Ishikawa (cell line): ENCODE data around the gene GABRG3.

ENCODE experiments used
- CEBPB ChIP-seq: IDR thresholded peaks from 2 replicates; pipeline ENCODE4 v1.6.1; 2012
- CREB1 ChIP-seq: IDR thresholded peaks from 2 replicates; pipeline ENCODE4 v1.6.1; 2012; ENCODE audit warnings: low read depth
- EGR1 ChIP-seq: IDR thresholded peaks from 2 replicates; pipeline ENCODE4 v1.6.1; 2012
- EP300 ChIP-seq: IDR thresholded peaks from 2 replicates; pipeline ENCODE4 v1.6.1; 2012; ENCODE audit warnings: borderline replicate concordance
- FOXM1 ChIP-seq: IDR thresholded peaks from 2 replicates; pipeline ENCODE4 v1.6.1; 2012; ENCODE audit warnings: low read depth, borderline replicate concordance
- NFIC ChIP-seq: IDR thresholded peaks from 2 replicates; pipeline ENCODE4 v1.6.1; 2012
- RAD21 ChIP-seq: IDR thresholded peaks from 2 replicates; pipeline ENCODE4 v1.6.1; 2012; ENCODE audit warnings: low read depth
- REST ChIP-seq: IDR thresholded peaks from 2 replicates; pipeline ENCODE4 v1.6.1; 2012; ENCODE audit warnings: low read depth, mild to moderate bottlenecking
- TAF1 ChIP-seq: IDR thresholded peaks from 2 replicates; pipeline ENCODE4 v1.6.1; 2012; ENCODE audit warnings: low read depth, mild to moderate bottlenecking
- TCF12 ChIP-seq: IDR thresholded peaks from 2 replicates; pipeline ENCODE4 v1.6.1; 2012; ENCODE audit warnings: low read depth
- TEAD4 ChIP-seq: IDR thresholded peaks from 2 replicates; pipeline ENCODE4 v1.6.1; 2012
- YY1 ChIP-seq: IDR thresholded peaks from 2 replicates; pipeline ENCODE4 v1.6.1; 2012; ENCODE audit warnings: low read depth
- ZBTB7A ChIP-seq: IDR thresholded peaks from 2 replicates; pipeline ENCODE4 v1.6.1; 2012; ENCODE audit warnings: low read depth
- TF ChIP-seq, protein P1 (sequence below): IDR thresholded peaks from 2 replicates; pipeline ENCODE4 v1.6.1; 2012
- TF ChIP-seq, protein P2 (sequence below): IDR thresholded peaks from 2 replicates; pipeline ENCODE4 v1.6.1; 2012

The GABRG3 gene

GRCh38 chr15:27292641-27293040, 321.7 kb downstream of the GABRG3 start:
- no peak for TF ChIP-seq RAD21
- no peak for TF ChIP-seq EGR1
- no peak for TF ChIP-seq CREB1
- no peak for TF ChIP-seq REST
- TF ChIP-seq EP300, result no peak
- TF ChIP-seq ZBTB7A, result no peak
- no peak for TF ChIP-seq YY1
- TF ChIP-seq, protein P1, sequence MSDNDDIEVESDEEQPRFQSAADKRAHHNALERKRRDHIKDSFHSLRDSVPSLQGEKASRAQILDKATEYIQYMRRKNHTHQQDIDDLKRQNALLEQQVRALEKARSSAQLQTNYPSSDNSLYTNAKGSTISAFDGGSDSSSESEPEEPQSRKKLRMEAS, result no peak
- no peak for TF ChIP-seq CEBPB
- no peak for TF ChIP-seq TAF1
- no peak for TF ChIP-seq TCF12
- no peak for TF ChIP-seq NFIC
- TF ChIP-seq FOXM1, result no peak
- TF ChIP-seq TEAD4, result no peak
- TF ChIP-seq, protein P2, sequence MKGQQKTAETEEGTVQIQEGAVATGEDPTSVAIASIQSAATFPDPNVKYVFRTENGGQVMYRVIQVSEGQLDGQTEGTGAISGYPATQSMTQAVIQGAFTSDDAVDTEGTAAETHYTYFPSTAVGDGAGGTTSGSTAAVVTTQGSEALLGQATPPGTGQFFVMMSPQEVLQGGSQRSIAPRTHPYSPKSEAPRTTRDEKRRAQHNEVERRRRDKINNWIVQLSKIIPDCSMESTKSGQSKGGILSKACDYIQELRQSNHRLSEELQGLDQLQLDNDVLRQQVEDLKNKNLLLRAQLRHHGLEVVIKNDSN, result no peak

- no peak for TF ChIP-seq RAD21
- TF ChIP-seq, protein P2, result no peak
Observed at GRCh38 chr15:27293607-27294006, 322.6 kb downstream of the GABRG3 start.

DNA sequence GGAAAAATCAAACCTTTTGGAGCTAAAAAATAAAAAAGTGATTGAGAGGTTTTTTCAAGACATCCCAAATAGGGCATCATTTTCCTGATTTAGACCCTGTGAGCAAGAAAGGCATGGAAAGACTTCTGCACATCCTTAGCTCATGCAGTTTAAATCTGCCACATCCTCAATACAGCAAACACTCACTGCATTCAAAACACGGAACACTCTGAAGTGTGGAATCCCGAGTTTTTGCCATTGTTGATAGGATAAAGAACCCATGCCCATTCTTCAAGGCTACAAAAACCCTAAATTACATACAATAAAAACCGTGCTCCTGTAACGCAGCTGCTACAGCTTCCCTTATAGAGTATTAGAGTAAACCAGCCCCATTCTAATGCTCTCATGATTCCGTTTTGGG, 346.8 kb downstream of the GABRG3 start:
- TF ChIP-seq NFIC, result no peak
- no peak for TF ChIP-seq TCF12
- no peak for TF ChIP-seq CREB1
- TF ChIP-seq, protein P2, result no peak
- TF ChIP-seq YY1, result no peak
- no peak for TF ChIP-seq TEAD4
- no peak for TF ChIP-seq TAF1
- no peak for TF ChIP-seq EGR1
- TF ChIP-seq, protein P1, result no peak
- TF ChIP-seq RAD21, result no peak
- TF ChIP-seq REST, result no peak
- no peak for TF ChIP-seq ZBTB7A
- no peak for TF ChIP-seq FOXM1
- TF ChIP-seq EP300, result no peak
- no peak for TF ChIP-seq CEBPB

GRCh38 chr15:27323801-27324200, 352.8 kb downstream of the GABRG3 start:
- no peak for TF ChIP-seq CREB1
- TF ChIP-seq, protein P1, result no peak
- TF ChIP-seq REST, result no peak
